Measurements from ENCODE around the gene IWS1. TPM values are rescaled to one million over a fixed set of nuclear protein-coding genes. Genes with fewer than 3 reads are reported as not detected.
"Not testable (repeated sequence)": the region's sequence is repeated elsewhere in the genome, so short reads cannot be mapped to it uniquely, and the experiment has no call there.

IWS1 gene
- total RNA-seq, 1 donor from 2014 or later, result 43.5 TPM

GRCh38 chr2:127528487-127528886 is 2.2 kb upstream of the IWS1 start:
- DNase-seq (ENCODE audit: low spot score), result no peak

- no peak for DNase-seq (ENCODE audit: low spot score)
Measured at GRCh38 chr2:127527001-127527804, 914 bp upstream of the IWS1 start.

- DNase-seq (ENCODE audit: low spot score), result no peak
Measured at GRCh38 chr2:127525691-127526131, 578 bp downstream of the IWS1 start.

- not testable (repeated sequence) for DNase-seq (ENCODE audit: low spot score)
Measured at GRCh38 chr2:127524198-127524834, 2.0 kb downstream of the IWS1 start.

GRCh38 chr2:127523269-127523939 is 2.9 kb downstream of the IWS1 start:
- no peak for DNase-seq (ENCODE audit: low spot score)

- no peak for DNase-seq (ENCODE audit: low spot score)
Measured at GRCh38 chr2:127520424-127520823, 5.9 kb downstream of the IWS1 start.

- no peak for DNase-seq (ENCODE audit: low spot score)
Measured at GRCh38 chr2:127517465-127517864, 8.8 kb downstream of the IWS1 start.

GRCh38 chr2:127516041-127516762 is 10.1 kb downstream of the IWS1 start:
- peak; percentile 60 for DNase-seq (ENCODE audit: low spot score)

- DNase-seq (ENCODE audit: low spot score), result no peak
Measured at GRCh38 chr2:127515383-127515915, 10.8 kb downstream of the IWS1 start.

- DNase-seq (ENCODE audit: low spot score), result no peak
Measured at GRCh38 chr2:127514485-127514884, 11.8 kb downstream of the IWS1 start.

- no peak for DNase-seq (ENCODE audit: low spot score)
Measured at GRCh38 chr2:127514076-127514475, 12.2 kb downstream of the IWS1 start.

- no peak for DNase-seq (ENCODE audit: low spot score)
Measured at GRCh38 chr2:127512362-127512761, 13.9 kb downstream of the IWS1 start.

- no peak for DNase-seq (ENCODE audit: low spot score)
Measured at GRCh38 chr2:127511917-127512316, 14.4 kb downstream of the IWS1 start.

- DNase-seq (ENCODE audit: low spot score), result no peak
Measured at GRCh38 chr2:127511090-127511695, 15.1 kb downstream of the IWS1 start.

- DNase-seq (ENCODE audit: low spot score), result no peak
Measured at GRCh38 chr2:127510073-127510472, 16.2 kb downstream of the IWS1 start.

GRCh38 chr2:127508631-127509034 is 17.7 kb downstream of the IWS1 start:
- peak; percentile 75 for DNase-seq (ENCODE audit: low spot score)

GRCh38 chr2:127508023-127508630 is 18.2 kb downstream of the IWS1 start:
- DNase-seq (ENCODE audit: low spot score), result no peak

- DNase-seq (ENCODE audit: low spot score), result no peak
Measured at GRCh38 chr2:127506510-127506909, 19.8 kb downstream of the IWS1 start.

GRCh38 chr2:127504552-127505430 is 21.5 kb downstream of the IWS1 start:
- DNase-seq (ENCODE audit: low spot score), result no peak

- no peak for DNase-seq (ENCODE audit: low spot score)
Measured at GRCh38 chr2:127503491-127503890, 22.8 kb downstream of the IWS1 start.
